ENCODE data around the gene BID.

BID gene

DNA sequence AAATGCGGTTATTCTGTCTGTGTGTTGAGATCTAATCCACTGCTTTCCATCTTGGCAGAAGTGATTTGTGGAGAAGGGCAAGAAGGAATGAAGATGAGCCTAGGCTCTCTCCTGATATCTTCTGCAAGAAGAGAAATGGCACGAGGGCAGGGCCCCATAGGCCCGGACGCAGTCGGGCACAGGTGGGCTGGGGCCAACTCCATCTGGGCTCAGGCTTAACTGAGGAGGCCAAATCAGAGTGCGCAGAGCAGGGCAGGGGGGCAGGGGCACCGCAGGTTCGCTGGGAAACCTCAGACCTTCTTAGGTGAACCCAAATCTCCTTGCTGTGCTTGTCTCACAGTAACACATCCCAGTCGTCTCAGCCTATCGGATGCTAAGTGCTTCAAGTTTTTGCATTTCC is 32.8 kb upstream of the BID start:
- H3K27me3 ChIP-seq (ENCODE audit: insufficient read depth, poor library complexity, severe bottlenecking), result no peaks in the 10 kb centered on the region
- no peak overlapping the region for H3K27ac ChIP-seq (replicated peaks)
- no peak overlapping the region for H3K4me3 ChIP-seq (replicated peaks; ENCODE audit: insufficient read depth, low read length)
- DNase-seq (ENCODE audit: low read depth in 1 of 2, low spot score in 1 of 2), result no peak
- TF ChIP-seq, protein P1, sequence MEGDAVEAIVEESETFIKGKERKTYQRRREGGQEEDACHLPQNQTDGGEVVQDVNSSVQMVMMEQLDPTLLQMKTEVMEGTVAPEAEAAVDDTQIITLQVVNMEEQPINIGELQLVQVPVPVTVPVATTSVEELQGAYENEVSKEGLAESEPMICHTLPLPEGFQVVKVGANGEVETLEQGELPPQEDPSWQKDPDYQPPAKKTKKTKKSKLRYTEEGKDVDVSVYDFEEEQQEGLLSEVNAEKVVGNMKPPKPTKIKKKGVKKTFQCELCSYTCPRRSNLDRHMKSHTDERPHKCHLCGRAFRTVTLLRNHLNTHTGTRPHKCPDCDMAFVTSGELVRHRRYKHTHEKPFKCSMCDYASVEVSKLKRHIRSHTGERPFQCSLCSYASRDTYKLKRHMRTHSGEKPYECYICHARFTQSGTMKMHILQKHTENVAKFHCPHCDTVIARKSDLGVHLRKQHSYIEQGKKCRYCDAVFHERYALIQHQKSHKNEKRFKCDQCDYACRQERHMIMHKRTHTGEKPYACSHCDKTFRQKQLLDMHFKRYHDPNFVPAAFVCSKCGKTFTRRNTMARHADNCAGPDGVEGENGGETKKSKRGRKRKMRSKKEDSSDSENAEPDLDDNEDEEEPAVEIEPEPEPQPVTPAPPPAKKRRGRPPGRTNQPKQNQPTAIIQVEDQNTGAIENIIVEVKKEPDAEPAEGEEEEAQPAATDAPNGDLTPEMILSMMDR (IDR thresholded peaks at IDR 0.05; ENCODE audit: insufficient read depth, low read length), result no peak
- no peak for TF ChIP-seq GABPA (IDR thresholded peaks at IDR 0.05; ENCODE audit: low read depth)
- TF ChIP-seq, protein P2, sequence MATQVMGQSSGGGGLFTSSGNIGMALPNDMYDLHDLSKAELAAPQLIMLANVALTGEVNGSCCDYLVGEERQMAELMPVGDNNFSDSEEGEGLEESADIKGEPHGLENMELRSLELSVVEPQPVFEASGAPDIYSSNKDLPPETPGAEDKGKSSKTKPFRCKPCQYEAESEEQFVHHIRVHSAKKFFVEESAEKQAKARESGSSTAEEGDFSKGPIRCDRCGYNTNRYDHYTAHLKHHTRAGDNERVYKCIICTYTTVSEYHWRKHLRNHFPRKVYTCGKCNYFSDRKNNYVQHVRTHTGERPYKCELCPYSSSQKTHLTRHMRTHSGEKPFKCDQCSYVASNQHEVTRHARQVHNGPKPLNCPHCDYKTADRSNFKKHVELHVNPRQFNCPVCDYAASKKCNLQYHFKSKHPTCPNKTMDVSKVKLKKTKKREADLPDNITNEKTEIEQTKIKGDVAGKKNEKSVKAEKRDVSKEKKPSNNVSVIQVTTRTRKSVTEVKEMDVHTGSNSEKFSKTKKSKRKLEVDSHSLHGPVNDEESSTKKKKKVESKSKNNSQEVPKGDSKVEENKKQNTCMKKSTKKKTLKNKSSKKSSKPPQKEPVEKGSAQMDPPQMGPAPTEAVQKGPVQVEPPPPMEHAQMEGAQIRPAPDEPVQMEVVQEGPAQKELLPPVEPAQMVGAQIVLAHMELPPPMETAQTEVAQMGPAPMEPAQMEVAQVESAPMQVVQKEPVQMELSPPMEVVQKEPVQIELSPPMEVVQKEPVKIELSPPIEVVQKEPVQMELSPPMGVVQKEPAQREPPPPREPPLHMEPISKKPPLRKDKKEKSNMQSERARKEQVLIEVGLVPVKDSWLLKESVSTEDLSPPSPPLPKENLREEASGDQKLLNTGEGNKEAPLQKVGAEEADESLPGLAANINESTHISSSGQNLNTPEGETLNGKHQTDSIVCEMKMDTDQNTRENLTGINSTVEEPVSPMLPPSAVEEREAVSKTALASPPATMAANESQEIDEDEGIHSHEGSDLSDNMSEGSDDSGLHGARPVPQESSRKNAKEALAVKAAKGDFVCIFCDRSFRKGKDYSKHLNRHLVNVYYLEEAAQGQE (IDR thresholded peaks at IDR 0.05; ENCODE audit: insufficient replicate concordance, low read depth), result no peak
- no peak for TF ChIP-seq POLR2AphosphoS5 (IDR thresholded peaks at IDR 0.05; ENCODE audit: low read depth)
- no peak for TF ChIP-seq SPI1 (IDR thresholded peaks at IDR 0.05; ENCODE audit: borderline replicate concordance, low read depth)

DNA sequence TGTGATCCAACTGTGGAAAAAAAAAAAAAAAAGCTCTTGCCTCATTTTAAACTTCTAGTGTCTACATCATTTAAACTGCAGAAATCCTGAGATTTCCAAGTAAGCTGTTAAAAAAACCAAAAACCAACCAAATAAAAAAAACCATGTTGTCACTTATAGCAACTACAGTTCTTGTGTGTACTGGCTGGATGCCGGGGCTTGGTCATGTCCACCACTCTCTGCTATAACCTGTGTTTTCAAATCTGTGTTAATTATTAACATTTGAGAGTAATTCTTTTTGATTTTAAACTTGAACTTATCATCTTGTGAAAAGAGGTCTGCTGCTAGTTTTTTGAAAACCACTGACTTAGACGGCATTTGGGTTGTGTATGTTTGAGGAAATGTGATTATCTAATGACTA is 32.2 kb upstream of the BID start:
- TF ChIP-seq, protein P1 (IDR thresholded peaks at IDR 0.05; ENCODE audit: insufficient read depth, low read length), result no peak
- no peaks in the 10 kb centered on the region for H3K27me3 ChIP-seq (ENCODE audit: insufficient read depth, poor library complexity, severe bottlenecking)
- no peak overlapping the region for H3K4me3 ChIP-seq (replicated peaks; ENCODE audit: insufficient read depth, low read length)
- no peak overlapping the region for H3K27ac ChIP-seq (replicated peaks)
- DNase-seq (ENCODE audit: low read depth in 1 of 2, low spot score in 1 of 2), result no peak

DNA sequence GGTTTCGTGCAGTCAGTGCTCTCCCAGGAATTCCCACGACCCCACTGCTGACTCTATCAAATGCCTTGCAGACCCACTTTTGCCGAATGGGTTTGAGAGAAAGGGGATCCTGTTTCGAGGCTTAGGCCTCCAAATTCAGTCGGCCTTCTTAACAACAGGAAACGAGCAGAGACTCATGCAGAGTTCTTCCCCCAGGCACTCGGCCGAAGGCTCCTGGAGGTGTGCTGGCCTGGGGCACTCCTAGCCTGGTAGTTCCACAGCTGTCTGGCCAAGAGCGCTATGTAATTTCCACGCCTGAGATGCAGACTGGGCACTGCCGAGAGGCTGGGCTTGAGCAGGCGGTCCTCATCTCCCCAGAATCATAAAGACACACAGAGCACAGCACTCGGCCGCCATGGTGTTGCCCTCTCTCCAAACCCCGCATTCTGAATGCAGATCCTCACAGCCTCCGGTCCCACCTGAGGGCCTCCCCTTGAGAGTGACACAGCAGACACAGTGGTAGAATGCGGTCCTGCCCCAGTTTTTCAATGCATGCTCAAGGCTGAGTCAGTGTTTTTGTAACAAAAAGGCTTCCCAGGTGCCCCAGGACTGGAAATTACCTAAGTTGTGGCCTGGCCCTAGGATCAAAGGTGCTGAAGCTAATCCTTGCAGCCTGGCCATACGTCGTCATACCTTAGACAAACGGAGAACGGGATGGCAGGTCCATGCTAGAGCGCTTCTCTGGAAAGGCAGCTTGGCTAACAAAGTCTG is 30.2 kb upstream of the BID start:
- no peak overlapping the region for H3K4me3 ChIP-seq (replicated peaks; ENCODE audit: insufficient read depth, low read length)
- DNase-seq (ENCODE audit: low read depth in 1 of 2, low spot score in 1 of 2), result no peak
- H3K27ac ChIP-seq (replicated peaks), result no peak overlapping the region
- TF ChIP-seq, protein P1 (IDR thresholded peaks at IDR 0.05; ENCODE audit: insufficient read depth, low read length), result no peak
- TF ChIP-seq SPI1 (IDR thresholded peaks at IDR 0.05; ENCODE audit: borderline replicate concordance, low read depth) (no peak), POLR2AphosphoS5 (IDR thresholded peaks at IDR 0.05; ENCODE audit: low read depth) (no peak)
- TF ChIP-seq, protein P2 (IDR thresholded peaks at IDR 0.05; ENCODE audit: insufficient replicate concordance, low read depth), result no peak
- H3K27me3 ChIP-seq (ENCODE audit: insufficient read depth, poor library complexity, severe bottlenecking), result no peaks in the 10 kb centered on the region
